ENCODE results near the gene AIG1.

AIG1 gene

DNA sequence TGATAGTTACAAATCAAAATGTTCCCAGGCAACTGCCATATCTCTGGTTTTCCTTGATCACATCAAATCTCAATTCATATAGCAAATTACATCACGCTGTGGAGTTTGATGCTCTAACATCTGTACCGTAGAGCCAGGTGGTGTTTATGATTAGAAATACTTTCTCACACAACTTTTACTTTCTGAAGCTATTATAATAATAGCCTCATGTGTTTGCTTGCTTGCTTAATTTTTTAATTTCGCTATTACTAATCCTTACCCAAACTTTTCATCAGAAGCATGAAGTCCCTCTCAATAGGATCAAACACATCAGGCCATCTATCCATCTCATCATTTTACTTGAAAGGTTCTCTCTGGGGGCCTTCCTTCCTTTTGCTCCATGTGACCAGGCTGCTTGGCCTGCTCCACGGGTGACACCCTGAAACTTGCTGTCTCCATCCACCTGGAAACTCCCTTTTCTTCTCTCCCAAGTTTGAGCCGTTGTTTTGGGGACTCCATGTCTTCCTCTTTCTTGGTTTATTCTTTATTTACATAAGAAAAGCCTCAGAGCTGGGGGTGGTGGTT is 314.4 kb downstream of the AIG1 start:
- TF ChIP-seq, protein P1, sequence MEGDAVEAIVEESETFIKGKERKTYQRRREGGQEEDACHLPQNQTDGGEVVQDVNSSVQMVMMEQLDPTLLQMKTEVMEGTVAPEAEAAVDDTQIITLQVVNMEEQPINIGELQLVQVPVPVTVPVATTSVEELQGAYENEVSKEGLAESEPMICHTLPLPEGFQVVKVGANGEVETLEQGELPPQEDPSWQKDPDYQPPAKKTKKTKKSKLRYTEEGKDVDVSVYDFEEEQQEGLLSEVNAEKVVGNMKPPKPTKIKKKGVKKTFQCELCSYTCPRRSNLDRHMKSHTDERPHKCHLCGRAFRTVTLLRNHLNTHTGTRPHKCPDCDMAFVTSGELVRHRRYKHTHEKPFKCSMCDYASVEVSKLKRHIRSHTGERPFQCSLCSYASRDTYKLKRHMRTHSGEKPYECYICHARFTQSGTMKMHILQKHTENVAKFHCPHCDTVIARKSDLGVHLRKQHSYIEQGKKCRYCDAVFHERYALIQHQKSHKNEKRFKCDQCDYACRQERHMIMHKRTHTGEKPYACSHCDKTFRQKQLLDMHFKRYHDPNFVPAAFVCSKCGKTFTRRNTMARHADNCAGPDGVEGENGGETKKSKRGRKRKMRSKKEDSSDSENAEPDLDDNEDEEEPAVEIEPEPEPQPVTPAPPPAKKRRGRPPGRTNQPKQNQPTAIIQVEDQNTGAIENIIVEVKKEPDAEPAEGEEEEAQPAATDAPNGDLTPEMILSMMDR (conservative IDR thresholded peaks at IDR 0.05) = no peak

DNA sequence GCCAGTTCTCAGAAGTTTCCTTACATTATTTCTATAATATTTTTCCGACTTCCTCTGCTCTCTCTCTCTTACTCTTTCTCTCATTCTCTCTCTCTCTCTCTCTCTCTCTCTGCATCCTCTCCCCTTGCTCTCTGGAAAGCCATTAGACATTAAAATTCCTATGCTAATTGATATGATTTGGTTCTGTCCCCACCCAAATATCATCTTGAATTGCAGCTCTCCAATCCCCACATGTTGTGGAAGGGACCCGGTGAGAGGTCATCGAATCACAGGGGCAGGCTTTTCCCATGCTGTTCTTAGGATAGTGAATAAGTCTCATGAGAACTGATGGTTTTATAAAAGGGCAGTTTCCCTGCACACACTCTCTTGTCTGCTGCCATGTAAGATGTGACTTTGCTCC is 315.7 kb downstream of the AIG1 start:
- H3K27ac ChIP-seq = no peak overlapping the region
- TF ChIP-seq, protein P1 (conservative IDR thresholded peaks at IDR 0.05) = no peak

More for the DNA sequence above, 314.4 kb downstream of the AIG1 start:
- H3K27ac ChIP-seq = no peak overlapping the region

DNA sequence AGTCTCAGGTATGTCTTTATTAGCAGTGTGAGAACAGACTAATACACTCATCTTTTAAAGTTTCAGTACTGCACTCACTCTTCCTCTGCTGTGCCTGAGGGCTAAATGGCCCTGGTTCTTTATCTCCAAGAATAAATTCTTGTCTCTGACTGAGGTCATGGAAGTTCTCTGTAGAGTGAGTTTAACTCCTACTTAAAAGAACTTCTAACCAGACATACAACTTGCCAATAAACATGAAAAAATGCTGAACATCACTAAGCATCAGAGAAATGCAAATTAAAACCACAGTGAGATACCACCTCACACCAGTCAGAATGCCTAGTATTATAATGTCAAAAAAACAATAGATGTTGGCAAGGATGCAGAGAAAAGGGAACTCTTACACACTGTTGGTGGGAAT is 316.2 kb downstream of the AIG1 start:
- TF ChIP-seq, protein P1 (conservative IDR thresholded peaks at IDR 0.05) = no peak
- no peak overlapping the region for H3K27ac ChIP-seq

DNA sequence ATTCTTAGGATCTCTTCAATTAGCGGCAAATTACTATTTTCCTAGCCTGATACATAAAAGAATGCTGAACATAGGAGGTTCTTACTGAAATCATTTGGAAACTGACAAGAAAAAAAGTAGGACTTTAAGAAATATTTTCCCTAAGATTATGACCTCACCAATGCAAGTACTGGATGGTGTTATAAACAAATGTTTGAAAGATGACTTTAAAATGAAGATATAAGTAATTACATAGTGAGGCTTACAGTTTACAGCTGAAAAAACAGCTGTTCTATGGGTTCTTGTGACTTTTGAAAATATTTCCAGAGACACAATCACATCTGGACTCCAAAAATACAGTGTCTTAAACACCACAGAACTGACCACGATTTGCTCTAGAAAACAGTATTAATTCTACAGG is 324.9 kb downstream of the AIG1 start:
- TF ChIP-seq, protein P1 (conservative IDR thresholded peaks at IDR 0.05) = no peak
- no peak overlapping the region for H3K27ac ChIP-seq

DNA sequence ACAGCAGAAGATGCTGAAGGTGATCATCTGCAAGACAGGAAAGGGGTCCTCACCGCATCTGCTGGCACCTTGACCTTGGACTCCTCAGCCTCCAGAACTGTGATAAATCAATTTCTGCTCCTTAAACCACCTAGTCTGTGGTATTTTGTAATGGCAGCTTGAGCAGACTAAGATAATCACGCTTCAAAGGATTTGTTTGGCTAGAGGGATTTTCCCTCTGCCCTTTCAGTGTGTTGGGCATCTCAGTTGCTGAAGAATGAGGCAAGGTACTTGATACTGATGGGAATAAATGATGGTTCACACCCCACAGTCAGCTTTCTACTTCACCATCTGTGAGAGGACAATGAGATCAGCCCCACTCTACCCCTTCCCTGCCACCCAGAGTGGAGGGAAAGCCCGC is 329.6 kb downstream of the AIG1 start:
- TF ChIP-seq, protein P1 (conservative IDR thresholded peaks at IDR 0.05) = no peak
- H3K27ac ChIP-seq = no peak overlapping the region
